Activated naive CD4-positive, alpha-beta T cell treated with anti-CD3 and anti-CD28 coated beads, Interleukin-2, amount 50 U/mL, for 72 hours (primary cell): ENCODE measurements around the gene CAPN14. TPM values are rescaled to one million over a fixed set of nuclear protein-coding genes. Genes with fewer than 3 reads are reported as not detected.

Experiments used
- ATAC-seq, 2 donors: fragments of 150-1000 bp; cut with Tn5 transposase; 2 replicates each; pipeline ENCODE4 v1.10.0; 2021; ENCODE audit warnings: mild to moderate bottlenecking in 2 of 2, moderate library complexity in 2 of 2
- DNase-seq, 2 donors: peaks; one replicate each; pipeline ENCODE4 v3.0.0; 2021 to 2022; ENCODE audit warnings: low spot score in 2 of 2
- H3K27ac Mint-ChIP-seq, 2 donors: one replicate each; pipeline ENCODE4 v1.8.0; 2022; ENCODE audit warnings: mild to moderate bottlenecking in 2 of 2, mixed read lengths in 2 of 2
- H3K36me3 Mint-ChIP-seq, 2 donors: one replicate each; pipeline ENCODE4 v1.8.0; 2022; ENCODE audit warnings: mixed read lengths in 2 of 2
- H3K9me3 Mint-ChIP-seq, 2 donors: one replicate each; pipeline ENCODE4 v1.8.0; 2022; ENCODE audit warnings: mixed read lengths in 2 of 2
- total RNA-seq, 2 donors: library from RNA; stranded (reverse); gene quantifications; one replicate each; pipeline ENCODE4 v1.2.3, GENCODE V29; 2022

Gene CAPN14, protein sequence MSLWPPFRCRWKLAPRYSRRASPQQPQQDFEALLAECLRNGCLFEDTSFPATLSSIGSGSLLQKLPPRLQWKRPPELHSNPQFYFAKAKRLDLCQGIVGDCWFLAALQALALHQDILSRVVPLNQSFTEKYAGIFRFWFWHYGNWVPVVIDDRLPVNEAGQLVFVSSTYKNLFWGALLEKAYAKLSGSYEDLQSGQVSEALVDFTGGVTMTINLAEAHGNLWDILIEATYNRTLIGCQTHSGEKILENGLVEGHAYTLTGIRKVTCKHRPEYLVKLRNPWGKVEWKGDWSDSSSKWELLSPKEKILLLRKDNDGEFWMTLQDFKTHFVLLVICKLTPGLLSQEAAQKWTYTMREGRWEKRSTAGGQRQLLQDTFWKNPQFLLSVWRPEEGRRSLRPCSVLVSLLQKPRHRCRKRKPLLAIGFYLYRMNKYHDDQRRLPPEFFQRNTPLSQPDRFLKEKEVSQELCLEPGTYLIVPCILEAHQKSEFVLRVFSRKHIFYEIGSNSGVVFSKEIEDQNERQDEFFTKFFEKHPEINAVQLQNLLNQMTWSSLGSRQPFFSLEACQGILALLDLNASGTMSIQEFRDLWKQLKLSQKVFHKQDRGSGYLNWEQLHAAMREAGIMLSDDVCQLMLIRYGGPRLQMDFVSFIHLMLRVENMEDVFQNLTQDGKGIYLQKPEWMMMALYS
- 1 to 10 TPM; 1.0 to 1.2 TPM for total RNA-seq

DNA sequence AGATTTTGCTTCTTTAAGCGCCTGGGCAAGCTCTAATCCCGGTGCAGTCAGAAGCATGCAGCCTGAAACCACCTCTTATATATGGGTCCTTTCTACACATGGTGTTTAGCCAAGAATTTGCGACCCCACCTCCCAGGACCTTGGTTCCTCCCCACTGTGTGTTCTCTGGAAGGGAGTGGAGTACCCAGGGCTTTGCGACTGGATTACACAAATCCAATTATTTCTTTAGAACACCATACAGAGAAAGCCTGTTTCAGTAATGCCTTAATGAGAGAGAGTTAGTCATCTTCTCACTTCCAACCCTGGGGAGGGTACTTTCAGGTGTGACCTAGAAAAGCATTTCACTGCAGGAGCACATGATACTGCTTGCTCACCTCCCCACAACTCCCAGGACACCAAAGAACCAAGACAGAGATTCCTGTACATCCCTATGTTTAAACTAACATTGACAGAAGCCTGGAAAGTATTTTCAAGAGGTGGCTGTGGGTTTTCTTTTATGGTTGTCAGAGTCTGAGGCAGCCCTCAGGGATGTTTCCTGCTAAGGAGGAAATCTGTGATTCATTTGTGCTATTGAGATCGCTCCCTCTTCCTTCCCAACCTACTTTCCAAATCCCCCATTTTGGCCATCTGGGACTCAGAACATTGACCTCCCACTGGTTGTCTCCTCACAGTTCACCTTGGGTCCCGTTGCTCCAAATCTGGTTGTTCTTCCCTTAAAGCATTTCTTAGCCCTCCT, at the start of gene CAPN14:
TSS of gene CAPN14 (minus strand) at position 51 of the 736 bp plus-strand sequence. CDS start 12,068 bp downstream, outside the sequence.
- ATAC-seq (peak; percentile 81 to 86), DNase-seq (no peak)
- Mint-ChIP-seq H3K9me3 (no peaks in the 10 kb centered on the region), H3K27ac (no peak within 1 kb of the TSS), H3K36me3 (no peaks in the 10 kb centered on the region)

DNA sequence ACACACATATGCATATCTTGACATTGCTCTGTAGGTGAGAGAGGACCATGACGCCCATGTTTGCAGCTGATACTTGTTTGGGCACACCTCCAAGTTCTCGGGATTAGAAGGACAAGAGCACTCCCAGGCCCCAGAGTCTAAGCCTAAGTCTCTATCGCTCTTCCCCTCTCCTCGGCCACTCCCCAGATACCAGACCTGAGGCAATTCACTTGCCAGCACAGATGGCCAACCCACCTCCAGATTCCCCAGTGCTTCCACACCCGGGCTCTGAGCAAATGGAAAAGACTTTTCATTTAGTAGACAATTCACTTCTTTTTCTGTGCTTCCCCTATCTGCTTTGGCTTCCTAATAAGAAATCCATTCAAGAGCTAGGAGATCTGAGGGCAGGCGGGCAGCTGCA, 49.5 kb upstream of the CAPN14 start:
- H3K27ac Mint-ChIP-seq: no peak overlapping the region
- DNase-seq: no peak
- no peaks in the 10 kb centered on the region for H3K36me3 Mint-ChIP-seq
- no peak for ATAC-seq
- no peaks in the 10 kb centered on the region for H3K9me3 Mint-ChIP-seq

DNA sequence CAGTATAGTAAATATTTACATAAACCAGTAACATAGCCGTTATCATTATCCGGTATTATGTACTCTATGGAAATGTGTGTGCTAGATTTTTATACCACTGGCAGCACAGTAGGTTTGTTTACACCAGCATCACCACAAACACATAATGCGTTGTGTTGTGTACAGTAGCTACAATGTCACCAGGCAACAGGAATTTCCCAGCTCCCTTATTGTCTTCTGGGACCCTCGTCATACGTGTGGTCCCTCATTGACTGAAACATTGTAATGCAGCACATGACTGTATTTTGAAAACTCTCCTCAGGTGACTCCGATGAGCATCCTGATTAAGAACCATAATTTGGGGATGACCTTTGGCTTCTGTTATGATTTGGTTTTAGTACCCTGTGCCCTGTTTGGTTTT, 47.9 kb upstream of the CAPN14 start:
- Mint-ChIP-seq H3K36me3 (no peaks in the 10 kb centered on the region), H3K27ac (no peak overlapping the region), H3K9me3 (no peaks in the 10 kb centered on the region)
- DNase-seq: no peak
- ATAC-seq: no peak

DNA sequence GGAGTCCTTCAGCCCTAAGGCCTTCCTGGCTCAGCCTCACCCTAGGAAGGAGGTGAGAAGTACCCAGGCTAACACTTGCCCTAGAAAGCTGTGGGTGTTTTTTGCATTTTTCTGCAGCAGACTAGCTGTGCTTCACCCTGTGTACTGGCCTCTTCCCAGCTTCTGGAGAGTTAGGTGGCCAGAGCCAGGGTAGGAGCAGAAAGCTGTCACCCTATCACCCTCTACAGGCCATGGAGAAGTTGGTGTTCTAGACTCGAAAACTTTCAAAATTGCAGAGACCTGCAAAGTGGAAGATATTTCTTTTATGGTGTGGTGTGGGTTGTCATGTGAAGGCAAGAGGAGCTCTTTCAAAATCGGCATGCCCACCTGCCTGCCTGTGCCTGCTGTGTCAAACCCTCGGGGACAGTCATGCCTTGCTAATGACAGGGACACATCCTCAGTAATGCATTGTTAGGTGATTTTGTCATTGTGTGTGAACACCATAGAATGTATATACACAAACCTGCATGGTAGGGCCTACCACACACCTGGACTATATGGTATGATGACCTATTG, 46.4 kb upstream of the CAPN14 start:
- Mint-ChIP-seq H3K36me3 (no peaks in the 10 kb centered on the region), H3K27ac (no peak overlapping the region), H3K9me3 (no peaks in the 10 kb centered on the region)
- ATAC-seq (no peak), DNase-seq (no peak)

DNA sequence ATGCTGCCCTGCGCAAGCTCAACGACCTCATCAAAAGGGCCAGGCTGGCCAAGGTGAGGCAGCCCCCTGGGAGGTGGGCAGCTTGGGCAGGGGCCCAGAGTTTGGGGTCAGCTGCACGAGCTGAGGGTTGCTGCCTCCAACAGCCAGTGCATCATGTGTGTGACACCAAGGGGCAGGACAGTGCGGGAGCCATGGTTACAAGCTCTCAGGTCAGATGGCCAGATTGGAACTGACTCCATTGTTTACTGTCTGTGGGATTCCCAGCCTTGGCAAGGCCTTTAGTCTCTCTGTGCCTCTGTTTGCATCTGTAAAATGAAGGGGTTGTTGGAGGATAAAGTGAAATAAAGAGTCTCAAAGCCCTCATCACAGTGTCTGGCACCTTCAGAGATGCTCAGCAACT, 43.6 kb upstream of the CAPN14 start:
- Mint-ChIP-seq H3K9me3 (no peaks in the 10 kb centered on the region), H3K27ac (no peak overlapping the region), H3K36me3 (no peaks in the 10 kb centered on the region)
- ATAC-seq (no peak), DNase-seq (no peak)

DNA sequence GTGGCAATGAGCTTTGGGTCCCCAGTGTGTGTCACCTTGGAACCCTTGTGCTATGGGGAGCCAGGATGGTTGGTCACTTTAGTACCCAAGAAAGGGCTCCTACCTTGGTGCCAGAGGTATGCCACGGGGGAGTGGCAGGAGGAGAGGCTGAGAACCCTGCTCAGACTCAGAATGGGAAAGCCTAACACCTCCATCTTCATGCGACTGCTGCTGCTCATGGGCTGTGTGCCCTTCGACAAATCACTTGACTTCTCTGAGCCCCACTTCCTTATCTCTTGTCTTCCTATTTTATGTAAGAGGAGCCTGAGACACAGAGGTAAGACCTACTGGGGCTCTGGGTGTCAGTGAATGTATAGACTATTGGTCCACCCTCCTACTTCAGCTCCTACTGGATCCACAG, 41.8 kb upstream of the CAPN14 start:
- no peak for ATAC-seq
- Mint-ChIP-seq H3K27ac (peak overlapping the region in 1 of 2 donors; percentile 44), H3K9me3 (no peaks in the 10 kb centered on the region), H3K36me3 (no peaks in the 10 kb centered on the region)
- no peak for DNase-seq

DNA sequence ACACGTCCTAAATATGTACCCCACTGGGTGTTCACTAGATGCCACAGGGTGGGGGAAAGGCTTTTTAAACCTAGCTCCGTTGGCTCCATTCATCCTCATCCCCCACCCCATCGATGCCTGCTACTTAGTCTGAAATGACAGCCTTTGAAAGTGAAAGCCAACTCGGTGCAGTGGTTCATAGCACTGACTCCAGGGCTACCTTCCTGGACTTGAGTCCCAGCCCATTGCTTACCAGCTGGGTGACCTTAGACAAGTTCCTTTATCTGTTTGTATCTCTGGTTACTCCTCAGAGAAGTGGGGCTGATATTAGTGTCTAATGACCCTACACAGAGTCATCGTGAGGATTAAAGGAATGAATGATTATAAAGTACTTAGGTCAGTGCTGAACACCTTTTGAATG, 41.0 kb upstream of the CAPN14 start:
- DNase-seq (no peak), ATAC-seq (no peak)
- H3K36me3 Mint-ChIP-seq: no peaks in the 10 kb centered on the region
- H3K9me3 Mint-ChIP-seq: no peaks in the 10 kb centered on the region
- H3K27ac Mint-ChIP-seq: no peak overlapping the region

DNA sequence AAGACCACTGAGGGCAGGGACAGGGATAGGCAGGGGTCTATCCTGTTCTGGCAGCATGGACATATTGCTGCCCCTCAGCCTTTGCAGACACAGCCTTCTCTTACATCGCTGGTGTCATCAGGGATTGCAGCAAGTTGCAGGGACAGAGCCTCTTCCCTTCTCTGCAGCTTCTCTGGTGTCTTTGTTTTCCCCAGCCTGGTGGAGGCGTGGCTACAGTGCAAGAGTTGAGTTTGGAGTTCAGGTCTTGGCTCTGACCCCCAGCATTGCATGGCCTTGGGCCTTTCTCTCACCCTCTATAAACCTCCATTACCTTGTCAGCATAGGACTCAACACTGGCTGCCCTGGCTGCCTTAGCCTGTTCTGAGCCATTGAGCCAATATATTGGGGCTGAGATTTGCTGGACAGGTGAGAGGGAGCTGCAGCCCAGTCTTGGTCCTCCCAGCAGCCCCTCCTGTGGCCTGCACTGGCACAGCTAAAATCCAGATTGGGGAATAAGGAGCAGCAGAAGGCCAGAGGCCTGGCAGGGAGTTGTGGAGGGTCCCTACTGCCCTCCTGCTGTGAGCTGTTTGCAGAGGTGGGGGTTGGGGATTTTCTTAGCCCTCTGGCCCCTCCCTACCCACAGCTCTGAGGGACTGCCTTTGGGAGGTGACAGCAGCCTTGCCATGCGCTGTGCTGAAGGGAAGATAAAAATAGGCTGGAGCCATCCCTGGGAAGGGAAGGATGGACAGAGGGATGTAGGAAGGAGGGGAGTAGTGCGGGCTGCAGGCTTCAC, 39.5 kb upstream of the CAPN14 start:
- DNase-seq: no peak
- Mint-ChIP-seq H3K36me3 (no peaks in the 10 kb centered on the region), H3K9me3 (no peaks in the 10 kb centered on the region), H3K27ac (no peak overlapping the region)
- ATAC-seq: no peak

DNA sequence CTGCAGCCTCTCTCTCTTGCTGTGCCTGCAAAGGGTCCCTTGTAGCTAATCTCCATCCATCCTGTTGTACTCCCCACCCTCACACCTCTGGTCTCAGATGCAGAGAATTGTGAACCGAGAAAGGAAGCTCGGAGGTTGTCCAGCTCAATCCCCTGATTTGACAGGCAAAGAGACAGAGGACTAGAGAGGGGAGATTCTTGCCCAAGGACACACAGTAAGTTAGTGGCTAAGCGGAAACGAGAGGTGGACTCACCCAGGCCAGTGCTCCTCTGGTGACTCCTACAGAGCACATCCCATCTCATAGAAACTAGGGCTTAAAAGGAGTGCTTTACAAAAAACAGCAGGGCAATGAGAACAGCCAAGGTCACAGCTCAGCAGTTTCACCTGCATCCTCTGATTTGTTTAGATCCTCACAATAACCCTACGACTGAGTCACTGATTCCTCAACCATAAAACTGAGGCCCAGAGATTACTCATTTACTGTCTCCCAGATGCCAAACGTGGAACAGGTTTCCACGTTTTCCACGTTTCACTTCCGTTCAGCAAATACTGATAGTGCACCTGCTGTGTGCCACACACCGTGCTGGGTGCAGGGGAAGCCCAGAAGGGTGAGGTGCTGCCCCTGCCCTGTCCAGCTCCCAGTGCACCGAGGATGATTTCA, 38.7 kb upstream of the CAPN14 start:
- H3K9me3 Mint-ChIP-seq: no peaks in the 10 kb centered on the region
- no peaks in the 10 kb centered on the region for H3K36me3 Mint-ChIP-seq
- ATAC-seq (peak in 1 of 2 donors; percentile 13), DNase-seq (no peak)
- no peak overlapping the region for H3K27ac Mint-ChIP-seq

DNA sequence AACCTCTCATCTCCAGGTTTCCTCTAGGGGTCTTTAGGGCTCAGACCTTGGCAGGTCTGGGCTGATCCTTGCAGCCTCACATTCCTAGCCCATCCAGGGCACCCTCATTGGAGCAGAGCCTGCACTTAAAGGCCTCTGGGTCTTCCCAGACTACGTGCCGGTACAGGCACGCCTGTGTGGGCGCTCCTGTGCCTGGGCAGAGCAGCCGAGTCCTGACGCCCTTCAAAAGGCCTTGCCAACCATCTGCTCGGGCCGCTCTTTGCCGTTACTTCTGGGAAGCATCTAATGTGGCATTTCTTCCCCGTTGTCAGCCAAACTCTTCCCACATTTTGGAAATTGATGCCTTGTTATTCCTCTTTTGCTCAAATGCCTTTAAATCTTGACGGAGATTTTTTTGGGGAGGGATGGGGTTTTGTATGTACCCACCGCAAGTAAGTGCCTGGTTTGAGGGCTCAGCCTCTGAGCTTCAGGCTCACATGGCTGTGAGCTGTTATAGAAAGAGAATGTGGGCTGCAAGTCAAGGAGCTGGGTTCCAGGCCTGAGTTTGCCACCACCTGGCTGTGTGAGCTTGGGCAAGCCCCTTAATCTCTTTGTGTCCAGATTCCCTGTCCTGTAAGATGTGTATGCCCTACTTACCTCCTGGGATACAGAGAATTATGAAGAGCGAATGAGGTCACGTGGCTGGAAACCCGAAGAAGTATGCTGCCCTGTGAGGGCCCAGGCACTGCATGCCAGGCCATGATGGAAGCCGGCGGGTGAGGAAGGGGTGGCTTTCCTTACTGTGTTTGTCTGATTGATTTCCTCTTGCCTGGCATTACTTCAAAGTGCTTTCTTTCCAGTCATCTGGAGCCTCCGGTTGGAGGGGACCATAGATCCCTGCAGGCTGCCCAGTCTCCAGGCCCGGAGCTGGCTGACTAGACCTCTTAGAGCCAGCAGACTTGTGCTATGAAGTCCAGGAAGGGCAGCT, 37.2 kb upstream of the CAPN14 start:
- H3K27ac Mint-ChIP-seq: peak overlapping the region in 1 of 2 donors; percentile 29
- no peaks in the 10 kb centered on the region for H3K9me3 Mint-ChIP-seq
- no peak for DNase-seq
- ATAC-seq: no peak
- no peaks in the 10 kb centered on the region for H3K36me3 Mint-ChIP-seq

DNA sequence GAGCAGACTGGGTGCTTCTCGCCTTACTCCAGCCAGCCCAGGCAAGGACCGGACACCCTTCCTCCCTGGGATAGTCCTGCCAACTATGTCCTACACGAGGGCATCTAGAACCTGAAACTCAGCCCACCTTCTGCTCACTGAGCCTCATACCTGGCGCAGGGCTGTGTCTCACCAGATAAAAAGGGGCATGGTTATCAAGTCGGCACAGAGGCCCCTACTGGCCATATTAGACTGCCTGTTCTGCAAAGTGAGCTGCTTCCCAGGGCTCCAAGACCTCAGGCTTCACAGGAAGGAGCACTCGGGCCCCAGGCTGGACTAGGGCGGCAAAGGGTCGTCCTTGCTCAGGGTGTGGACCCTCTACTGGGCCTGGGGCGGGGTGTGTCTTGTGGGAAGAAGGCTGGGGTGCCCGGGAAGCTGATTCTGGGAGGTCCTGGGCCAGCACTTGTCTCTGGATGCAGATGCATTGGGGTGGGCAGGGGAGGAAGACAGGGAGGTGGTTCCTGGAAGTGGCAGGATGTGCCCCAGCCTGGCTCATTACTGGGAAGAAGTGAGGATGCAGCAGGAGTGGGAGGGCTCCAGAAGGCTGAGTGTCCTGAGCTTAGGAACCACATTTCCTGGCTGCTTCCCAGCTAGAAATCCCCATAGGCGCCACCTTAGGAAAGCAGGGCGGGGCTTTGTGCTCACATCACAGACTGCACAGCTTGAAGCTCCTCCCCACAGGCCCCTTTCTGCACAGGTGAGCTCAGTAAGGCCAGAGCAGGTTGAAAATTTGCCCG, 36.2 kb upstream of the CAPN14 start:
- H3K36me3 Mint-ChIP-seq: no peaks in the 10 kb centered on the region
- no peaks in the 10 kb centered on the region for H3K9me3 Mint-ChIP-seq
- peak overlapping the region in 1 of 2 donors; percentile 46 for H3K27ac Mint-ChIP-seq
- ATAC-seq (no peak), DNase-seq (no peak)

DNA sequence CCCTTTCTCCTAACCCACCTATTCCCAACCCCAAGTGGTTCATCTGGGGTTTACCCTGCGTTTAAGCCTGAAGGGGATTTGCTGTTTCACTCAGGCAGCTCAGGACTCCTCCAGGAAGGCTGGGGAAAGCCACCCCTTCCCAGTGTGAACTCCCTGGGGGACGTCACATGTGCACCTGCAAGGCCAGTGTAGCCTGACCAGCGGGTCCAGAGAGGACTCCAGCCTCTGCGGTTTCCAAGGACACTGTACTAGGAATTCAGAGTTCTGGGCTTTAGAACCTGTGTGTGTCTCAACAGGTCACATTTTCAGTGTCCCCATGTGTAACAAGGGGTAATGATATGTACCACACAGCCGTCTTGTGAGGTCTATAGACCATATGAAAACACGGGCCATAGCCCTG, 34.5 kb upstream of the CAPN14 start:
- no peaks in the 10 kb centered on the region for H3K9me3 Mint-ChIP-seq
- no peaks in the 10 kb centered on the region for H3K36me3 Mint-ChIP-seq
- no peak for DNase-seq
- no peak overlapping the region for H3K27ac Mint-ChIP-seq
- ATAC-seq: no peak

DNA sequence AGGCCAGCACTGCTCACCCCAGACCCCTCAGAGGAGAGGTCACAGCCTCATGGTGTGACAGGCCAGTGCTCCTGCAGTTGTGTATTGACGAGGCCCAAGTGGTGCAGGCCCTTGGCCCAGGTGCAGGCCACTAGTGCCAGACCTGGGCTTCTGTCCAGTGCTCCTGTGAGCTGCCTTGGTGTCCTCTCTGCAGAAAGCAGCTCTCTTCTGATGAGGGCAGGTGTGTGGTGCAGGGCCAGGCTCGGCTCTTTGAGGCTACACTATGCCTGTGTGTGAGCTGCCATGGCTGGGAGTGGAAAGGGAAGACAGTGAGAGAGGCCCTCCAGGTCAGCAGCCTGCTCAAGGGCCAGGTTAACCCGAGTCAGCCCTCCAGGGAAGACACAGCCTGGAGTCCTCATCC, 33.7 kb upstream of the CAPN14 start:
- ATAC-seq (no peak), DNase-seq (no peak)
- no peaks in the 10 kb centered on the region for H3K36me3 Mint-ChIP-seq
- H3K27ac Mint-ChIP-seq: no peak overlapping the region
- no peaks in the 10 kb centered on the region for H3K9me3 Mint-ChIP-seq

DNA sequence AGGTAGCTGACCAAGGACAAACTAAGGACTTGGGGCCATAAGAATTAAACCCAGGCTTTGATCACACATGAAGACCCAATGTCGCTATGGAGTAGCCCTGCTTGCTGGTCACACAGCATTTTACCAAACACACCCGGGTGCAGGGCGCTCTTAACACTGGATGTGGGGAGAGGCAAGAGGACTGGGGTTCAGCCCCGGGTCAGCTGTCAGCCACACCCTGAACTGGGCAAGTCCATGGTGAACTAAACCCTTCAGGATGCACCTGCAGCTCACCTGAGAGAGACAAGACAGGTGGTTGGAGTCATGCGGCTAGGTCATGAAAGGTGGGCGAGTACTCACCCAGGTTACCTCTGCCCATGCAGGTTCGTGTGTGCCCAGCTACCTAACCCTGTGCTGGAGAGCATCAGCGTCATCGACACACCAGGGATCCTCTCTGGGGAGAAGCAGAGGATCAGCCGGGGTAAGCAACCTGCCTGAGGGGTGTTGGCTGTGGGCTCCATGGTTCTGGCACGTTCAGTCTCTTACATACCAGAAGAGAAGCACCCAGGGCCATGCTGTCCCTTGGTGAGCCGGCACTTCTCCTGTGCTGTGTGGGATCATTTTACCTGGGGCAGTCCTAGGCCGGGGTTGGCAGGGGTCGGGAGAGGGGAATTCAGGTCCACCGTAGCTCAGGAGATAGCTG, 31.8 kb upstream of the CAPN14 start:
- H3K9me3 Mint-ChIP-seq: no peaks in the 10 kb centered on the region
- H3K27ac Mint-ChIP-seq: peak overlapping the region in 1 of 2 donors; percentile 43
- no peak for DNase-seq
- no peaks in the 10 kb centered on the region for H3K36me3 Mint-ChIP-seq
- ATAC-seq: no peak
